WTC11 (cell line): ENCODE data around the gene GIT1. TPM values are rescaled to one million over a fixed set of nuclear protein-coding genes. Genes with fewer than 3 reads are reported as not detected.

Experiments used
- ATAC-seq: fragments of 200-7000 bp; cut with Tn5 transposase; 2 replicates; pipeline ENCODE4 v1.10.0; 2021; ENCODE audit warnings: mild to moderate bottlenecking, moderate library complexity
- CTCF ChIA-PET: fragments of 300-600 bp; sonication (Branson Sonifier 250); formaldehyde crosslinking; loops from one replicate; lab custom pipeline; 2021; ENCODE audit warnings: antibody characterized with exemption; lab: Charles Lee
- POLR2A ChIA-PET: fragments of 350-600 bp; sonication (Branson Sonifier 250); formaldehyde crosslinking; loops from one replicate; lab custom pipeline; 2021; ENCODE audit warnings: antibody characterized with exemption; lab: Charles Lee
- DNase-seq: peaks from one replicate; pipeline ENCODE4 v3.0.0; 2021; ENCODE audit warnings: low spot score
- H3K27ac Mint-ChIP-seq: 2 replicates; pipeline ENCODE4 v1.8.0; 2021; ENCODE audit warnings: mixed read lengths
- H3K27me3 Mint-ChIP-seq: 2 replicates; pipeline ENCODE4 v1.8.0; 2021; ENCODE audit warnings: low read depth, mild to moderate bottlenecking, moderate library complexity, mixed read lengths
- H3K36me3 Mint-ChIP-seq: 2 replicates; pipeline ENCODE4 v1.8.0; 2021; ENCODE audit warnings: mixed read lengths
- H3K4me1 Mint-ChIP-seq: 2 replicates; pipeline ENCODE4 v1.8.0; 2022; ENCODE audit warnings: mixed read lengths
- H3K4me3 Mint-ChIP-seq: 2 replicates; pipeline ENCODE4 v1.8.0; 2021; ENCODE audit warnings: mild to moderate bottlenecking, moderate library complexity, mixed read lengths
- H3K9me3 Mint-ChIP-seq: 2 replicates; pipeline ENCODE4 v1.8.0; 2021; ENCODE audit warnings: mixed read lengths
- ATF2 ChIP-seq: sonication (generic); formaldehyde crosslinking; IDR thresholded peaks from 2 replicates; pipeline ENCODE4 v1.8.1; 2022; ENCODE audit warnings: low read depth, missing genetic modification reagents, borderline replicate concordance
- ELF4 ChIP-seq: sonication (generic); formaldehyde crosslinking; IDR thresholded peaks from 2 replicates; pipeline ENCODE4 v1.8.1; 2022; ENCODE audit warnings: low read depth, mild to moderate bottlenecking, moderate library complexity, missing genetic modification reagents
- ETV6 ChIP-seq: sonication (generic); formaldehyde crosslinking; IDR thresholded peaks from 2 replicates; pipeline ENCODE4 v1.8.1; 2022; ENCODE audit warnings: mild to moderate bottlenecking, missing genetic modification reagents
- GABPB1 ChIP-seq: sonication (generic); formaldehyde crosslinking; IDR thresholded peaks from 2 replicates; pipeline ENCODE4 v1.8.1; 2023; ENCODE audit warnings: mild to moderate bottlenecking, missing genetic modification reagents
- GTF2I ChIP-seq: fragments of 250-450 bp; sonication (Bioruptor Pico); conservative IDR thresholded peaks from 2 replicates; pipeline ENCODE4 v1.4.0; 2021; ENCODE audit warnings: mild to moderate bottlenecking
- HMGXB4 ChIP-seq: sonication (generic); formaldehyde crosslinking; IDR thresholded peaks from 2 replicates; pipeline ENCODE4 v1.8.1; 2023; ENCODE audit warnings: mild to moderate bottlenecking, moderate library complexity, missing genetic modification reagents
- KAT7 ChIP-seq: sonication (generic); formaldehyde crosslinking; IDR thresholded peaks from 2 replicates; pipeline ENCODE4 v1.8.1; 2023; ENCODE audit warnings: missing genetic modification reagents, mild to moderate bottlenecking, borderline replicate concordance
- MAX ChIP-seq: sonication (generic); formaldehyde crosslinking; IDR thresholded peaks from 2 replicates; pipeline ENCODE4 v1.8.0; 2022; ENCODE audit warnings: mild to moderate bottlenecking, missing genetic modification reagents
- MXD4 ChIP-seq: fragments of 250-450 bp; sonication (Bioruptor Pico); IDR thresholded peaks from 2 replicates; pipeline ENCODE4 v1.8.0; 2021; ENCODE audit warnings: mild to moderate bottlenecking, moderate library complexity, borderline replicate concordance
- PRDM15 ChIP-seq: sonication (generic); formaldehyde crosslinking; IDR thresholded peaks from 2 replicates; pipeline ENCODE4 v1.8.0; 2022; ENCODE audit warnings: missing genetic modification reagents
- PRRX2 ChIP-seq: fragments of 250-450 bp; sonication (Bioruptor Pico); IDR thresholded peaks from 2 replicates; pipeline ENCODE4 v1.8.0; 2021; ENCODE audit warnings: mild to moderate bottlenecking
- SP1 ChIP-seq: sonication (generic); formaldehyde crosslinking; conservative IDR thresholded peaks from 2 replicates; pipeline ENCODE4 v1.8.1; 2022; ENCODE audit warnings: missing genetic modification reagents
- TP53 ChIP-seq: sonication (generic); formaldehyde crosslinking; IDR thresholded peaks from 2 replicates; pipeline ENCODE4 v1.8.1; 2023; ENCODE audit warnings: mild to moderate bottlenecking, missing genetic modification reagents
- USF2 ChIP-seq: sonication (generic); formaldehyde crosslinking; IDR thresholded peaks from 2 replicates; pipeline ENCODE4 v1.8.1; 2023; ENCODE audit warnings: mild to moderate bottlenecking, missing genetic modification reagents, moderate library complexity
- ZNF423 ChIP-seq: fragments of 250-450 bp; sonication (Bioruptor Pico); IDR thresholded peaks from 2 replicates; pipeline ENCODE4 v2.1.2; 2022; ENCODE audit warnings: mild to moderate bottlenecking, moderate library complexity
- total RNA-seq: library from RNA; stranded (reverse); gene quantifications from 3 replicates; pipeline ENCODE4 v1.2.3, GENCODE V29; 2021
- TF ChIP-seq, protein P1 (sequence below): sonication (generic); formaldehyde crosslinking; IDR thresholded peaks from 2 replicates; pipeline ENCODE4 v1.8.1; 2023; ENCODE audit warnings: mild to moderate bottlenecking, missing genetic modification reagents

Gene GIT1
- total RNA-seq, 1 experiment from 2014 or later: 66.9 TPM

DNA sequence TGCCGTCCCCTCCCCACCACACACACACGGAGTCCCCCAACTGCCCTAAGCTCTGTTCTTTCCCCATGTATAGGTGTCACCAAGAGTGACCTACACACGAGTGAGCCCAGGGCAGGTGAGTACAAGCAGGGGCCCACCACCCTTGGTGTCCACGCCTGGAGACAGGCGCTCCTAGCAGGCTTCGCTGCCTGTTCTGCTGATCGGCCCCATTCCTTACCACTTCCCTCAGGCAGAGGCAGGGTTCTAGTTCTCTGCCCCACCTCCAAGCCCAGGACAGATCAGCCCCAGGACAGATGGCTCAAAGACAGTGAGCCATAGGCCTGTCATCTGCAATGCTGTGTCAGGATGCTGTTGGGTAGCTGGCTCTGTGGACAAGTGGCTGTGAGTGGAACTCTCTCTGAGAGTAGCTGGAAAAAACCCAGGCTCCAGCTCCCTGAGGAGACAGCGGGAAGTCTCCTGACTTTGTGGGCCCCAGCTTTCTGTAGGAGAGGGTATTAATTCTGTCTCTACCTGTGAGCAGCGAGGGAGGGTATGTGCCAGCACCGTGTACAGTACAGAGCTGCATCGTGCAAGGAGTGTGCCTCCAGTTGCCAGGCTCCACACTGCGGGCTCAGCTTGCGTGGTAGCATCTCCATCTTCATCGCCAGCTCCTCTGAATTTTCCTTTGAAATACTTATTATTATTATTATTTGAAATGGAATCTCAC lies 20.1 kb downstream of the GIT1 start:
- POLR2A ChIA-PET: no interaction called here
- CTCF ChIA-PET: interaction anchor here (1.0 to 11.4 kb wide), 7 partner anchors 11 to 452 kb away, joined by 3 to 112 read pairs (median 9); partner anchors contain the start of gene ANKRD13B
- DNase-seq (peak; percentile 4), ATAC-seq (no peak)
- peak overlapping the region; percentile 82 for H3K4me3 Mint-ChIP-seq
- H3K36me3 Mint-ChIP-seq: peaks cover 4% of the 10 kb centered on the region; the same call in 1 of the 2 replicates
- H3K9me3 Mint-ChIP-seq: no peaks in the 10 kb centered on the region
- TF ChIP-seq ELF4 (CRISPR knock-in tag): no peak
- TF ChIP-seq ZNF423 (CRISPR knock-in tag): no peak
- TF ChIP-seq ETV6 (CRISPR knock-in tag): no peak
- TF ChIP-seq, protein P1, sequence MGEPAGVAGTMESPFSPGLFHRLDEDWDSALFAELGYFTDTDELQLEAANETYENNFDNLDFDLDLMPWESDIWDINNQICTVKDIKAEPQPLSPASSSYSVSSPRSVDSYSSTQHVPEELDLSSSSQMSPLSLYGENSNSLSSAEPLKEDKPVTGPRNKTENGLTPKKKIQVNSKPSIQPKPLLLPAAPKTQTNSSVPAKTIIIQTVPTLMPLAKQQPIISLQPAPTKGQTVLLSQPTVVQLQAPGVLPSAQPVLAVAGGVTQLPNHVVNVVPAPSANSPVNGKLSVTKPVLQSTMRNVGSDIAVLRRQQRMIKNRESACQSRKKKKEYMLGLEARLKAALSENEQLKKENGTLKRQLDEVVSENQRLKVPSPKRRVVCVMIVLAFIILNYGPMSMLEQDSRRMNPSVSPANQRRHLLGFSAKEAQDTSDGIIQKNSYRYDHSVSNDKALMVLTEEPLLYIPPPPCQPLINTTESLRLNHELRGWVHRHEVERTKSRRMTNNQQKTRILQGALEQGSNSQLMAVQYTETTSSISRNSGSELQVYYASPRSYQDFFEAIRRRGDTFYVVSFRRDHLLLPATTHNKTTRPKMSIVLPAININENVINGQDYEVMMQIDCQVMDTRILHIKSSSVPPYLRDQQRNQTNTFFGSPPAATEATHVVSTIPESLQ (CRISPR knock-in tag): no peak
- 0 out of 2 replicates have a peak, but pooled peaks have one; percentile 4 for TF ChIP-seq MAX
- H3K27me3 Mint-ChIP-seq: peaks cover 37% of the 10 kb centered on the region
- peaks cover 16% of the 10 kb centered on the region for H3K4me1 Mint-ChIP-seq
- no peak overlapping the region for H3K27ac Mint-ChIP-seq

DNA sequence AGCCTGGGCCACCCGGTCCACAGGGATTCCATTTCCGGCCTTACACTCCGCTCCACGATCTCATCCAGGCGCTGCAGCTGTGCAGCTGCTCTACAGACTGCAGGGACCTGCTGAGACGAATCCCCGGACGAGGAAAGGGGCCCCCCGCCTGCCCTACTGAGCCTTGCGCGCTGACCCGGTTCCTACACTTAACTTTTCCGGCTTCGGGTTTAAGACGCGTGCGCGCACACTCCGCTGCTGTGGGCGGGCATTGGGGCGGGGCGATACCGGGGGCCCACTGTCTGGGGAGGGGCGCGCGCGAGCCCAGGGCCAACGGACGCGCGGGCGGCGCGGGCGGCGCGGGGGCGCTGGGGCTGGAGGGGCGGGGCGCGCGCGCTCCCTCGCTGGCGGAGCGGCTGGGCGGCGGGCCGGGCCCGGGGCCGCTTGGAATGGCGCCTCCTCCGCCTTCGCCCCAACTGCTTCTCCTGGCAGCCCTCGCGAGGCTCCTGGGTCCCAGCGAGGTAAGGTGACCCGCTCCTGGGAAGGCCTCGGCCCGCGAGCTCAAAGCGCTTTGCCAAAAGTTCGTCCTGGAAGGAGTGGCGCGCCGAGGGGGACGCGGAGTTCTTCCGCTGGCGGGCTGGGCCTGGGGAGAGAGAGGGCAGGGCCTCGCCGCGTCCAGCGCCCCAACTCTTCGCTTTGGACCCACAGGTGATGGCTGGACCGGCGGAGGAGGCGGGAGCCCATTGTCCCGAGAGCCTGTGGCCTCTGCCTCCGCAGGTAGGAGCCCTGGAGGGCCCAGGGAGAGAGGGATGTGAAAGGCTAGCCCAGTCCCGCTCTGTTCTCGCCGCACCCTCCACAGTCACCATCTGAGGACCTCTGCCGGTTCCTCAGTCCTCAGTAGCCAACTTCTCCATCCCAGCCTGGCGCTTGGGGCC lies 20.9 kb downstream of the GIT1 start, which contains the start of gene TP53I13:
Gene TP53I13 (plus strand): TSS at position 371 of the 914 bp plus-strand sequence. CDS start 58 bp downstream, at position 429.
- ChIA-PET POLR2A (interaction anchor here (1.3 to 1.6 kb wide), 2 partner anchors 23 to 29 kb away, joined by 5 to 10 read pairs; no protein-coding TSS in a partner anchor), CTCF (interaction anchor here (1.0 to 11.4 kb wide), 10 partner anchors 13 to 199 kb away, joined by 3 to 112 read pairs (median 8); partner anchors contain the start of gene ANKRD13B)
- Mint-ChIP-seq H3K27me3 (peaks cover 44% of the 10 kb centered on the region), H3K4me1 (peaks cover 16% of the 10 kb centered on the region), H3K4me3 (peak within 1 kb of the TSS; percentile 91), H3K9me3 (no peaks in the 10 kb centered on the region), H3K27ac (peak within 1 kb of the TSS; percentile 95), H3K36me3 (no peaks in the 10 kb centered on the region)
- ATAC-seq (peak; percentile 50), DNase-seq (peak; percentile 89)
- no peak for TF ChIP-seq GTF2I (CRISPR knock-in tag)
- no peak for TF ChIP-seq TP53 (CRISPR knock-in tag)
- TF ChIP-seq ETV6 (CRISPR knock-in tag): peak; percentile 8; the same call in 1 of the 2 replicates
- TF ChIP-seq KAT7: 0 out of 2 replicates have a peak, but pooled peaks have one; percentile 54
- TF ChIP-seq SP1 (CRISPR knock-in tag): peak; percentile 75
- TF ChIP-seq PRRX2: no peak
- no peak for TF ChIP-seq ZNF423 (CRISPR knock-in tag)
- TF ChIP-seq MXD4 (CRISPR knock-in tag): no peak
- TF ChIP-seq USF2 (CRISPR knock-in tag): no peak
- TF ChIP-seq HMGXB4 (CRISPR knock-in tag): peak; percentile 69; the same call in 1 of the 2 replicates
- peak; percentile 41; the same call in 1 of the 2 replicates for TF ChIP-seq MAX
- no peak for TF ChIP-seq ATF2 (CRISPR knock-in tag)
- TF ChIP-seq GABPB1 (CRISPR knock-in tag): no peak
- TF ChIP-seq PRDM15 (CRISPR knock-in tag): peak; percentile 78
